ENCODE results near the gene MYADM. TPM values are rescaled to one million over a fixed set of nuclear protein-coding genes. Genes with fewer than 3 reads are reported as not detected.

MYADM gene, protein sequence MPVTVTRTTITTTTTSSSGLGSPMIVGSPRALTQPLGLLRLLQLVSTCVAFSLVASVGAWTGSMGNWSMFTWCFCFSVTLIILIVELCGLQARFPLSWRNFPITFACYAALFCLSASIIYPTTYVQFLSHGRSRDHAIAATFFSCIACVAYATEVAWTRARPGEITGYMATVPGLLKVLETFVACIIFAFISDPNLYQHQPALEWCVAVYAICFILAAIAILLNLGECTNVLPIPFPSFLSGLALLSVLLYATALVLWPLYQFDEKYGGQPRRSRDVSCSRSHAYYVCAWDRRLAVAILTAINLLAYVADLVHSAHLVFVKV
- 13.6 and 14.8 TPM in 2 replicates for polyA plus RNA-seq

DNA sequence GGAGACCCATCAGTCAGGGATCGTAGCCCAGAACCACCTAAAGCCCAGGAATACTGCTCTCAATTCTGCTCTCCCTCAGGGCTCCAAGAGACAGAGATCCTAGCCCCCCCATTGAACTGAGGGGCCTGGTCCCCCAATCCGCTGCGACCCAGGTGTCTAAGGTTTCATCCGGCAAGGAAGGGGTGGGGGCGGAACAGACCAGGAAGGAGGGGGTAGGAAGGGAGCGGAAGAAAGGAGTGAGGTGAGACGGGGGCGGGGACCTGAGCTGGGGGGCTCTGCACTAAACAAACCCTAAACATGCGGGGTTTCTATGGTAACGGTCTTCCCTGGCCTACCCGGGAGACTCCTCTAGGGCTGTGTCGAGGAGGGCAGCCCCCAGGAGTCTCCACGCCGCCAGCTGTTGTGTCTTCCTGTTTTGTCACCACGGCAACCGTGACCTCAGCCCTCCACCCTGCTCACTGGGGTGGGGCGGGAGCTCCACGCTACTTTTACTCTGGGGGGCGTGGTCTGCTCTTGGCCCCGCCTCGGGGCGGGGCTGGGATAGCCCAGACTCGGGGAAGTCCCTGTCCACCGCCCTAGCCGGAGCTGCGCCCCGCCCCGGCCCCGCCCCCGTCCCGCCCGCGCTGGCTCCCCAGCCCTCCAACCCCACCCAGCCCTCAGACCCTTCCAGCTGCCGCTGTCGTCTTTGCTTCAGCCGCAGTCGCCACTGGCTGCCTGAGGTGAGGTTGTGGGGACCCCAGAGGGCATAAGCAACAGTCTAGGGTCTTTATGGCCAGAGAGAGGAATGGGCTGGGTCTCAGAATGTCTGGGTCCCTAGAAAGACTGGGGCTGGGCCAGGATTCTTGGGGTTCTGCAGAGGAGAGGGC lies at the start of gene MYADM:
TSS of gene MYADM (plus strand) at position 659 of the 866 bp plus-strand sequence. CDS start 5,647 bp downstream, outside the sequence.

DNA sequence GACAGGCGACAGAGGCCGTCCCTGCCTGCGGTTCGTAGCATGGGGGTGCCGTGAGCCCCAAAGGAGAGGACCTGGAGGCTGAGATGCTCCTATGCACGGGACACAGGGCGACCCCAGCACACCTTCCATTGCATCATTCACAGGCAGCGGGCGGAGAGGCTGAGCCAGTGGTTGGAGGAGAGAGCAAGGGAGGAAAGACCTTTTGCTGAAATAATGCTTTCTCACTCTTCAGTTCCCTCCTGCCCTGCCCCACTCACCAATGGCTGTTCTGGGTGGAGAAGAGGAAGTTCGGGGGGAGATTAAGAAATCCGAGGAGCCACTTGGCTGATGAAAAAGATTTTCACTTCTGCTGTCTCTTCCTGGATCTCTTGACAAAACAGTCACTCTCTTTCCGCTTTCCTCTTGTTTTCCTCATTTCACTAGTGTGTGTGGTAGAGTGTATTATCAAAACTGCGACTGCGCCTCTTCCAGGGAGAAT lies 43.5 kb upstream of the MYADM start, which contains the start of gene NLRP12:
TSS of gene NLRP12 (minus strand) at position 181 of the 478 bp plus-strand sequence. CDS start at position 41, 140 bp downstream.

DNA sequence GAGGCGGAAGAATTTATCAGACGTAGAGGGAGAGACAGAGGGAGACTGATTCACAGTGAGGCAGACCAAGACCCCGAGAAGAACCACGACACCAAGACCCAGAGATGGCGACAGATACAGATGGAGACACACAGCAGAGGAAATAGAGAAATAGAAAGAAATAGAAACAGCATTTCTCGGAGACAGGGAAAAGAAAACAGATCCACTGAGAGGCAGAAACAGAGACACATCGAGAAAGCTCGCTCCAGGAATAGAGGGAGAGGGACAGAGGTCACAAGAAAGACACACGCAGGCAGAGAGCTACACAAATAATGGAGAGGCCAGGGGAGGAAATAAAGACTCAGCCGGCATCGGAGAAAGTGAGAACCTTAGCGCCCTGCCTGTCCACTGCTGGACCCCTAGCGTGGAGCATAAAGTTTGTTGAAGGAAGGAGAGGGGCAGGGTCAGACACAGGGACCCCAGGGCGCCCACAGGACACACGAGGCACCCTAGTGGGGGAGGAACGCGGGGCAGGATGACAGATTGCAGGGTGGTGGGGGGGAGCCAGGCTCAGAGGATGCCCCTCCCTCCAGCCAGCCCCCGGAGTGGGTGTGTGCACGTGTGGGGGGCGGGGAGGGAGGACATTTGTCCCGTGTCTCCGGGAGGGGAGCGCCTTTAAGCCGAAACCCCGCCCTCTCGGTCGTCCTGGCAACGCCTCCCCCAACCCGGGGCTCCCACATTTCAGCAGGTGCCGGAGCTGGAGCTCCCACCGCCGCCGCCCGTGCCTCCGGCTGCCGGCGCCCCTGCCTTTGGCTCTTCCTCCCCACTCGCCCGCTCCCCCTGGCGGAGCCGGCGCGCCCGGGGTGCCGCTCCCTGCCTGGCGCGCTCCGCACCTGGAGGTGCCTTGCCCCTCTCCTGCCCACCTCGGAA lies 14.1 kb downstream of the MYADM start, which contains the start of gene PRKCG:
TSS of gene PRKCG (plus strand) at position 716 of the 909 bp plus-strand sequence. CDS start 298 bp downstream, outside the sequence.

DNA sequence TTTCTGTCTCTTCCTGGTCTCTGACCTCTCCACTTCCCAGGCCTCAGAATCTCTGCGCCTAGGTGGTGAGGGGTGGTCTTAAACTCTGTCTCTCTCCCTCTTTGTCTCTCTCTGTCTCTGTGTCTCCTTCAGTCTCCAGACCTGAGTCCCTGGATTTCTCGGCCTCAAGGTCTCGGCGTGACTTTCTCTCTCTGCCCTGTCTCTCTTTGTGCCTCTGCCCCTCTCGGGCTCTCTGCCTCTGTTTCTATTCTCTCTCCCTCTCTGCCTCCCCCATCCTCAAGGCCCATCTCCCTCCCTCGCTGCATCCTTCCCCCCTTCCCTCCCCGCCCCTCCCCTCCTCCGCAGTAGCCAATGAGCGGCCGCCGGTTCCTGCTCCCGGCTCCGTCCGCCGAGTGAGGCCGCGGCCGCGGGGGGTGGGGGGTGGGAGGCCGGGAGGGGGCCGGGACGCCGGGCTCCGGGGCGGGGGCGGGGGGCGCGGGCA lies 41.3 kb downstream of the MYADM start, which contains the start of gene CACNG7:
TSS of gene CACNG7 (plus strand) at position 344 of the 481 bp plus-strand sequence. CDS start 3,554 bp downstream, outside the sequence.

Other genes starting within 250 kb of the MYADM start
- gene DPRX, start 235.9 kb upstream of the MYADM start, polyA plus RNA-seq: not detected in 2 replicates
- gene NLRP12, start 43.6 kb upstream of the MYADM start, polyA plus RNA-seq: not detected in 2 replicates
- 286 and 411 TPM in 2 replicates for gene PRKCG, start 14.3 kb downstream of the MYADM start, polyA plus RNA-seq
- 1.7 and 1.8 TPM in 2 replicates for gene CACNG7, start 41.4 kb downstream of the MYADM start, polyA plus RNA-seq
- 0.45 and 4.1 TPM in 2 replicates for gene CACNG8, start 95.1 kb downstream of the MYADM start, polyA plus RNA-seq
- gene CACNG6, start 123.8 kb downstream of the MYADM start, polyA plus RNA-seq: not detected in 2 replicates
- gene VSTM1, start 196.0 kb downstream of the MYADM start, polyA plus RNA-seq: not detected in 2 replicates
- gene TARM1, start 213.5 kb downstream of the MYADM start, polyA plus RNA-seq: not detected in 2 replicates
- not detected in 2 replicates for gene OSCAR, start 232.9 kb downstream of the MYADM start, polyA plus RNA-seq
- gene NDUFA3, start 235.0 kb downstream of the MYADM start, polyA plus RNA-seq: 1,121 and 1,868 TPM in 2 replicates
- 5.5 and 10.9 TPM in 2 replicates for gene TFPT, start 247.8 kb downstream of the MYADM start, polyA plus RNA-seq
- 6.3 and 12.1 TPM in 2 replicates for gene PRPF31, start 247.9 kb downstream of the MYADM start, polyA plus RNA-seq